T-helper 9 cell (primary cell): Measurements from ENCODE around the gene GUCA2A.

Experiments used
- DNase-seq: peaks from one replicate; pipeline ENCODE4 v3.0.0-alpha.2; 2020

The GUCA2A gene

DNA sequence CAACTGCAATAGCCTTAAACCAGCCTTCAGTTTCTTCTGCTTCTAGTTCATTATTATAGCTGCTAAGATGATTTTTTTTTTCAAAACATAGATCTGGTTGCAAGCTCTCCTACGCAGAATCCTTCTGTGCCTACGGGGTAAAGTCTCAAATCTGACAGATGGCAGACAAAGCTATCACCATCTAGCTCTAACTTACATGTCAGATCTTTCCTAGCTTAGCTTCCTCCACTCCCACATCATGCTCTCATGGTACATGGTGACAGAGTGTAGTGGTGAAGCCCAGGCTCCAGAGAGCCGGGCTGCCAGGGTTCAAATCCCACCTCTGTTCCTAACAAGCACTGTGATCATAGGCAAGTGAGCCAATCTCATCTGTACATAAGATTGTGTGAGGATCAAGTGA, 35.6 kb downstream of the GUCA2A start:
- DNase-seq: no peak

DNA sequence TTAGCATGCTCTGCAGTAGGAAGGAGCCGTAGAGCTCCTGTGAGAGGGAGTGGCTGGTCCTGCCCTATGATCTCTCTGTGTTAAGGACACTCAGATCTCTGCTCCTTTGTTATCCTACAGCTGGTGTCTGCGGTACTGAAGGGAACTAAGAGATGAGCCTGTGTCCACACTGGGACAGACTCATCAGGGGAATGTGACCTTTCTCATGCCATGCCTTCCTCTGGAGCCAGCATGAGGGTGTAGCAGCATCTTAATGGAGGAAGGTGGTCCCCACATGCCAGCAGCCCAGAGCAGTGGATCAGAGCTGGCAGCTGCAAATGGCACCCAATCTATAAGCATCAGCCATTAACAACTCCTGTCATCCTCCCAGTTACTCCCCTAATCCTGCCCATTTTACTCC, 36.0 kb downstream of the GUCA2A start:
- DNase-seq: no peak

GRCh38 chr1:42127767-42128166, 36.8 kb downstream of the GUCA2A start:
- no peak for DNase-seq

- no peak for DNase-seq
Observed at GRCh38 chr1:42125552-42125951, 39.0 kb downstream of the GUCA2A start.

DNA sequence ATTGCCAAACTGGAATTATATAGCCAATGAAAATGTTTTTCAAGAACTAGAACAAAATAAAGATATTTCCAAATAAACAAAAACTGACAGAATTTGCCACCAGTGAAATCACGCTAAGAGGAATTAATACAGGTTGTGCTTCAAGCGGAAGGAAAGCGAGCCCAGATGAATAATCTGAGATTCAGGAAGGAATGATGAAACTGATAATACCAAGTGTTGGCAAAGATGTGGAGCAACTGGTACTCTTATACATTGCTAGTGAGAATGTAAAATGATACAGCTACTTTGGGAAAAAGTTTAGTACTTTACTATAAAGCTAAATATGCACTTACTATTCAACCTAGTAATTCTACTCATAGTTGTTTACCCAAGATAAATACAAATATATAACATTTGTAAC, 42.1 kb downstream of the GUCA2A start:
- DNase-seq: no peak

DNA sequence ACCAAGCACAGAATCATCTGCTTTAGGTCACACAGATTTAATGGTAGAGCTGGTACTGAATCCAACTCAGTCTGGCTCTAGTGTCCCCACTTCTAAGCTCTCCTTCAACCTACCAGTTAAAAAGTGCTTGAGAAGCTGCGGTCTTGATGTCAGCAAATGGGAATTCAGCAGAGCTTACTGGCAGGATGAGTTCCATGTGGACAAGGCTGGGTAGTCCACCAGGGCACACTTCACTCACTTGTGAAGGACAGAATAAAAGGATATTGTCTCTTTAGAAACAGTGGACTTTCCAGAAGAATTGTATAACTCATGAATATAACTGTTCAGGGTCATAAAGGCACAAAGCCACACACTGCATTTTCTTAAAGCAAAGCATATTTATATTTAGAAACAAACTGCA, 46.4 kb downstream of the GUCA2A start:
- DNase-seq: no peak

- no peak for DNase-seq
Observed at GRCh38 chr1:42117214-42117613, 47.3 kb downstream of the GUCA2A start.

DNA sequence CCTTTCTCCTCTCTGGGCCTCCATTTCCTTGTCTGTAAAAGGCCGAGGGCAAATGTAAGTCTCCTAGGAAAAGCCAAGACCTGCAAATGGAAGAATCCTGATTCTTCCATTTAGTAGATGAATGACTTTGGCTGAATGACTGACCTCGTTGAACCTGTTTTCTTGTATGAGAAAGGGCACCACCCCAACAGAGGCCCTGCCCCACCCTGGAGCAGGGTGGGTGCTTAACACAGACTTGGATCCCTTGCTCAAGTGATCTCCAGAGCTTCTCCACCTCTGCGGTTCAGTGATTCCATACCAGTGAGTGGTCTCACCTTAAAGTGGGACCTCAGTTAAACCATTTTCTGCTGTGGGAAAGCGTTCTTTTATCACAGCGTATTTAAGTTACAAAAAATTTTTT, 50.3 kb downstream of the GUCA2A start:
- no peak for DNase-seq
